ENCODE data around the gene S1PR3. TPM values are rescaled to one million over a fixed set of nuclear protein-coding genes. Genes with fewer than 3 reads are reported as not detected.

S1PR3 gene
- total and polyA plus RNA-seq, 2 donors (not counting 3 experiments of a cell fraction or from before 2014, with no cell fraction given) = 12.5 to 25.8 TPM

GRCh38 chr9:89001917-89002540 lies 10.8 kb downstream of the S1PR3 start:
- DNase-seq (ENCODE audit: low read depth, low spot score) (no peak), FAIRE-seq (no peak)
- peaks cover 32% of the 10 kb centered on the region for H3K79me2 ChIP-seq (ENCODE audit: control insufficient read depth, insufficient read depth, low read length)
- no peak overlapping the region for H2AFZ ChIP-seq (ENCODE audit: low read depth, low read length)
- peaks cover 2 to 4% of the 10 kb centered on the region in 2 experiments for H3K36me3 ChIP-seq (ENCODE audit: control insufficient read depth in 2 of 2, extremely low read depth in 1 of 2, insufficient read depth in 2 of 2, low read length in 2 of 2)
- no peak overlapping the region for H3K4me2 ChIP-seq (ENCODE audit: insufficient read depth, low read length)
- H3K4me3 ChIP-seq (replicated peaks in 1 of 3; ENCODE audit: insufficient read depth in 1 of 3, low read depth in 1 of 3, low read length in 3 of 3) = no peak overlapping the region
- no peaks in the 10 kb centered on the region for H4K20me1 ChIP-seq (replicated peaks; ENCODE audit: control insufficient read depth, extremely low read depth, insufficient read depth, low read length)
- no peaks in the 10 kb centered on the region for H3K9me1 ChIP-seq (replicated peaks; ENCODE audit: control insufficient read depth, extremely low read depth, insufficient read depth, low read length)
- intact Hi-C loops (cut with micrococcal nuclease) = loop anchor here (1.0 to 2.0 kb wide), 7 partner anchors 220 to 1052 kb away; no protein-coding TSS in a partner anchor
- POLR2A ChIA-PET = no interaction called here
- dilution Hi-C loops (cut with MboI; ENCODE audit: extremely low pct_ligation_motif_present, low sequenced_read_pairs) = no loop called here
- BruUV-seq (replicated peaks) = no TSS peak
- no peaks in the 10 kb centered on the region for H3K27me3 ChIP-seq (ENCODE audit: control insufficient read depth in 2 of 2, insufficient read depth in 2 of 2, low read length in 2 of 2)
- TF ChIP-seq CTCF (IDR thresholded peaks at IDR 0.05; ENCODE audit: extremely low read depth in 1 of 2, insufficient read depth in 1 of 2, low read depth in 1 of 2, low read length in 2 of 2) (no peak), GATA2 (IDR thresholded peaks at IDR 0.05; ENCODE audit: insufficient read depth, insufficient read length, low read depth, low read length) (no peak), POLR2A (IDR thresholded peaks at IDR 0.05; ENCODE audit: low read depth, low read length) (no peak), EZH2 (IDR thresholded peaks at IDR 0.05; ENCODE audit: borderline replicate concordance, low read depth, low read length, severe bottlenecking) (no peak), FOS (IDR thresholded peaks at IDR 0.05; ENCODE audit: borderline replicate concordance, insufficient read depth, low read length) (no peak)
- no peak overlapping the region for H3K9ac ChIP-seq (replicated peaks; ENCODE audit: extremely low read depth, insufficient read depth, low read length)
- no peaks in the 10 kb centered on the region for H3K4me1 ChIP-seq (ENCODE audit: control insufficient read depth, extremely low read depth, insufficient read depth, low read length)
- no peaks in the 10 kb centered on the region for H3K9me3 ChIP-seq (replicated peaks; ENCODE audit: control insufficient read depth, insufficient read depth, low read length)
- H3K27ac ChIP-seq (ENCODE audit: insufficient read depth, low read depth, low read length) = no peak overlapping the region
- CTCF ChIA-PET = interaction anchor here (1.2 to 3.6 kb wide), 6 partner anchors 10 to 407 kb away, joined by 4 to 75 read pairs (median 6); partner anchors contain the start of gene S1PR3

Data from endothelial cell of umbilical vein (primary cell).